GM18519 (cell line): Measurements from ENCODE around the gene KRTAP10-11.

Experiments used
- ATAC-seq: cut with Tn5 transposase; IDR thresholded peaks from one replicate; pipeline ENCODE4 v1.9.1; 2021; ENCODE audit warnings: mild to moderate bottlenecking, moderate library complexity; ENCODE audit not compliant: unreplicated experiment, low FRiP score

The KRTAP10-11 gene

GRCh38 chr21:44691686-44692085 lies 45.5 kb downstream of the KRTAP10-11 start:
- no peak for ATAC-seq

- no peak for ATAC-seq
Observed at GRCh38 chr21:44692798-44693512, 46.7 kb downstream of the KRTAP10-11 start.

- no peak for ATAC-seq
Observed at GRCh38 chr21:44694776-44695175, 48.6 kb downstream of the KRTAP10-11 start.

GRCh38 chr21:44695184-44695583 lies 49.0 kb downstream of the KRTAP10-11 start:
- no peak for ATAC-seq

GRCh38 chr21:44695641-44696040 lies 49.4 kb downstream of the KRTAP10-11 start:
- ATAC-seq = no peak

GRCh38 chr21:44696572-44696971 lies 50.4 kb downstream of the KRTAP10-11 start:
- ATAC-seq = no peak
